ENCODE data around the gene MYLIP. TPM values are rescaled to one million over a fixed set of nuclear protein-coding genes. Genes with fewer than 3 reads are reported as not detected.

The MYLIP gene
- total RNA-seq, 1 experiment from 2014 or later: 27.0 TPM

- no peak overlapping the region for H2AK5ac ChIP-seq (ENCODE audit: insufficient read length, low read length)
- Mint-ChIP-seq H3K9me3 (no peaks in the 10 kb centered on the region), H3K36me3 (ENCODE audit: insufficient read depth in 1 of 3, low read depth in 3 of 3) (no peaks in the 10 kb centered on the region), H3K27ac (no peak overlapping the region), H3K4me1 (peaks cover 23 to 24% of the 10 kb centered on the region in 2 experiments), H3K27me3 (ENCODE audit: low read depth) (no peaks in the 10 kb centered on the region), H3K4me3 (no peak overlapping the region)
- no peak overlapping the region for H2BK12ac ChIP-seq (ENCODE audit: insufficient read length, low read depth, low read length)
- H3K79me2 ChIP-seq (ENCODE audit: insufficient read depth, low read length): no peaks in the 10 kb centered on the region
- no peak overlapping the region for H4K91ac ChIP-seq (ENCODE audit: insufficient read length, low read depth, low read length)
- H2BK15ac ChIP-seq (ENCODE audit: low read depth, low read length): no peak overlapping the region
- no CpG with 5 or more reads among the region's 5 CpGs for WGBS (ENCODE audit: extremely low coverage, insufficient read length, low lambda C conversion rate)
- H3K4me1 ChIP-seq (ENCODE audit: insufficient read depth, low read length): no peaks in the 10 kb centered on the region
- no peak for DNase-seq
- H3K14ac ChIP-seq (ENCODE audit: insufficient read depth, low read length): no peak overlapping the region
- no peak overlapping the region for H3K23ac ChIP-seq (ENCODE audit: insufficient read length, low read depth, low read length)
- no peak overlapping the region for H3T11ph ChIP-seq (ENCODE audit: low read length)
- H3K9me3 ChIP-seq (ENCODE audit: control insufficient read depth, low read depth, low read length): no peaks in the 10 kb centered on the region
- no peaks in the 10 kb centered on the region for H3K27me3 ChIP-seq (ENCODE audit: insufficient read depth, low read length)
- H3K4me2 ChIP-seq (ENCODE audit: insufficient read depth, insufficient read length, low read length): no peak overlapping the region
- no peak overlapping the region for H3K4ac ChIP-seq (ENCODE audit: low read depth, low read length)
- no peak overlapping the region for H4K8ac ChIP-seq (replicated peaks; ENCODE audit: insufficient read length, low read depth, low read length)
- H3K23me2 ChIP-seq (ENCODE audit: insufficient read length, low read depth, low read length, poor library complexity, severe bottlenecking): no peaks in the 10 kb centered on the region
- no peaks in the 10 kb centered on the region for H3K79me1 ChIP-seq (ENCODE audit: insufficient read depth, low read depth, low read length, poor library complexity, severe bottlenecking)
- H2BK5ac ChIP-seq (ENCODE audit: insufficient read length, low read length): no peak overlapping the region
- no peak overlapping the region for H3K18ac ChIP-seq (ENCODE audit: insufficient read length, low read depth, low read length)
- no peak overlapping the region for H2AFZ ChIP-seq (ENCODE audit: low read length)
- no peak overlapping the region for H2BK120ac ChIP-seq (ENCODE audit: low read depth, low read length, poor library complexity, severe bottlenecking)
- no peak overlapping the region for H2BK20ac ChIP-seq (ENCODE audit: low read depth, low read length, poor library complexity, severe bottlenecking)
- no peak overlapping the region for H3K9ac ChIP-seq (ENCODE audit: extremely low read depth, insufficient read length, low read length)
- no peak overlapping the region for H4K5ac ChIP-seq (ENCODE audit: insufficient read length, low read depth, low read length)
- no peaks in the 10 kb centered on the region for H4K20me1 ChIP-seq (ENCODE audit: control insufficient read depth, insufficient read depth, insufficient read length)
- no peak for TF ChIP-seq CTCF (conservative IDR thresholded peaks at IDR 0.05)
- H3K27ac ChIP-seq (ENCODE audit: insufficient read length, low read depth, low read length): no peak overlapping the region
- H3K56ac ChIP-seq (ENCODE audit: insufficient read length, low read depth, low read length): no peak overlapping the region
Observed at GRCh38 chr6:16168121-16168520, 39.2 kb downstream of the MYLIP start.
